Spleen (tissue), 7 donors: Measurements from ENCODE around the gene WNK1.

Experiments used
- POLR2A ChIP-seq, 3 donors: fragments of 450-650 bp; IDR thresholded peaks; one replicate each; pipeline ENCODE4 v1.5.1; 2017; ENCODE audit warnings: antibody characterized with exemption in 3 of 3, mild to moderate bottlenecking in 1 of 3
- POLR2AphosphoS5 ChIP-seq, 3 donors: sonication (generic); formaldehyde crosslinking; IDR thresholded peaks; one replicate each; pipeline ENCODE4 v1.5.1; 2017; ENCODE audit warnings: antibody characterized with exemption in 3 of 3
- TF ChIP-seq, protein P1 (sequence below), 11 experiments: fragments of 200-600 bp in 7 of 11; fragments of 450-650 bp in 4 of 11; sonication (generic) in 4 of 11; IDR thresholded peaks in 8 of 11; conservative IDR thresholded peaks in 3 of 11; 1 replicate in 7 of 11; 2 replicates in 4 of 11; pipeline versions ENCODE4 v1.4.0 to v1.8.0; 2016 to 2021; ENCODE audit warnings: antibody characterized with exemption in 11 of 11, inconsistent platforms in 4 of 11, mild to moderate bottlenecking in 1 of 11
- donor health status: DM: no; HTN: no; CAD: no; lungs with moderate emphysema.
- donor health status: DM: no; HTN: no; CAD: no.
- donor health status: DM: no; HTN: no; CAD: no.

DNA sequence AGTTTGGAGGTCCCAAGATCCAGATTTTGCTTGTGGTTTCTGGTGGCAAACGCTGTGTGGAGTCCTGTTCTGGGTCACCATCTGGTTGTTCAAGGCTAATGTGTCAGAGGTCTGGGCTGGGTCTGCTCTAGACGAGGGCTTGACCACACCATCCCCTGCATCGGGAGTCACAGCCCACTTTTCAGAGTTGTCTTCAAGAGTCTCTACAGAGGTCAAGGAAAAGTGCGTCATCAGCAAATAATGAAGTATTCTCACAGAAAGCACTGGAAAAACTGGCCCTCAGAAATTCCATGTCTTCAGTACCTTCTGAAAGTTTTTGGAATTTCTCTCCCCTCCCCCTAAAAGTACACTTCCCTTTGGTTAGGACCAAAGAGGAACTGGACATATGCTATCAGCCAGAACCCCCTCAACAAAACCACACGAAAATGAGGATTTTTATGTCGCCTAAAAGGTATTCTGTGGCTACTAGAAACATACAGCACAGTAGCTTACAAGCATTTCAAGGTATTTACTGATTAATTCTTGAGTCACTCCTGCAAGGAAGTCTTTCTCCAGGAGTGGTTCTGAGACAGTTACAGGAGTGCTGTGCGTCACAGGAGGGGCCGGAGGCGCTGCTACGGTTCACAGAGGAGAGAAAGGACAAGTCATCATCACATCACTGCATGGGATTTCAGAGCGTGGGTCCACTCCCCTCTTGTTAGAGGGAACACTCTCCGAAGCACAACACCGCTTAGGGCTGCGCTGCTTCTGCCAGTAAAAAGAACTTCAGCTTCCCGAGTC, 161.7 kb downstream of the WNK1 start:
- TF ChIP-seq, protein P1, sequence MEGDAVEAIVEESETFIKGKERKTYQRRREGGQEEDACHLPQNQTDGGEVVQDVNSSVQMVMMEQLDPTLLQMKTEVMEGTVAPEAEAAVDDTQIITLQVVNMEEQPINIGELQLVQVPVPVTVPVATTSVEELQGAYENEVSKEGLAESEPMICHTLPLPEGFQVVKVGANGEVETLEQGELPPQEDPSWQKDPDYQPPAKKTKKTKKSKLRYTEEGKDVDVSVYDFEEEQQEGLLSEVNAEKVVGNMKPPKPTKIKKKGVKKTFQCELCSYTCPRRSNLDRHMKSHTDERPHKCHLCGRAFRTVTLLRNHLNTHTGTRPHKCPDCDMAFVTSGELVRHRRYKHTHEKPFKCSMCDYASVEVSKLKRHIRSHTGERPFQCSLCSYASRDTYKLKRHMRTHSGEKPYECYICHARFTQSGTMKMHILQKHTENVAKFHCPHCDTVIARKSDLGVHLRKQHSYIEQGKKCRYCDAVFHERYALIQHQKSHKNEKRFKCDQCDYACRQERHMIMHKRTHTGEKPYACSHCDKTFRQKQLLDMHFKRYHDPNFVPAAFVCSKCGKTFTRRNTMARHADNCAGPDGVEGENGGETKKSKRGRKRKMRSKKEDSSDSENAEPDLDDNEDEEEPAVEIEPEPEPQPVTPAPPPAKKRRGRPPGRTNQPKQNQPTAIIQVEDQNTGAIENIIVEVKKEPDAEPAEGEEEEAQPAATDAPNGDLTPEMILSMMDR (IDR thresholded peaks at IDR 0.05 in 8 of 11, conservative IDR thresholded peaks at IDR 0.05 in 3 of 11), result no peak
- TF ChIP-seq POLR2A (IDR thresholded peaks at IDR 0.05) (no peak), POLR2AphosphoS5 (IDR thresholded peaks at IDR 0.05) (no peak)
